NCI-H82 treated with DMSO at 0.1 percent for 48 hours (cell line): ENCODE data around the gene DNM1.

ENCODE experiments used
- DNase-seq: peaks from one replicate; lab custom pipeline; 2025; ENCODE audit not compliant: unreplicated experiment; lab: John Stamatoyannopoulos, UW

DNM1 gene

GRCh38 chr9:128203024-128203706, at the start of gene DNM1:
Gene DNM1 (plus strand): TSS chr9:128203379. CDS start chr9:128203471, 92 bp downstream.
- DNase-seq: no peak

GRCh38 chr9:128153947-128154695, 49.1 kb upstream of the DNM1 start:
- no peak for DNase-seq

GRCh38 chr9:128155736-128156500, 47.3 kb upstream of the DNM1 start:
- DNase-seq: no peak

- DNase-seq: no peak
Measured at GRCh38 chr9:128159522-128159783, 43.7 kb upstream of the DNM1 start.

GRCh38 chr9:128159784-128160602, 43.2 kb upstream of the DNM1 start, which contains the start of gene BBLN:
Gene BBLN (plus strand): TSS chr9:128160265. CDS start chr9:128160408, 143 bp downstream.
- DNase-seq: peak; percentile 85

GRCh38 chr9:128160603-128160987, 42.6 kb upstream of the DNM1 start:
- DNase-seq: no peak

- DNase-seq: no peak
Measured at GRCh38 chr9:128161215-128161902, 41.8 kb upstream of the DNM1 start.

GRCh38 chr9:128162215-128163026, 40.8 kb upstream of the DNM1 start:
- no peak for DNase-seq

- DNase-seq: no peak
Measured at GRCh38 chr9:128163027-128163515, 40.1 kb upstream of the DNM1 start.

- DNase-seq: no peak
Measured at GRCh38 chr9:128163523-128164306, 39.5 kb upstream of the DNM1 start.

- DNase-seq: no peak
Measured at GRCh38 chr9:128164307-128164885, 38.8 kb upstream of the DNM1 start.

GRCh38 chr9:128166169-128166568, 37.0 kb upstream of the DNM1 start:
- no peak for DNase-seq

GRCh38 chr9:128167209-128167608, 36.0 kb upstream of the DNM1 start:
- no peak for DNase-seq

GRCh38 chr9:128168731-128169308, 34.4 kb upstream of the DNM1 start:
- no peak for DNase-seq

GRCh38 chr9:128169492-128169891, 33.7 kb upstream of the DNM1 start:
- no peak for DNase-seq

GRCh38 chr9:128169925-128170324, 33.3 kb upstream of the DNM1 start:
- no peak for DNase-seq

GRCh38 chr9:128174062-128174461, 29.1 kb upstream of the DNM1 start:
- DNase-seq: no peak

GRCh38 chr9:128175102-128175563, 28.0 kb upstream of the DNM1 start:
- DNase-seq: no peak
